Endothelial cell of umbilical vein (primary cell): ENCODE measurements around the gene AP5M1. TPM values are rescaled to one million over a fixed set of nuclear protein-coding genes. Genes with fewer than 3 reads are reported as not detected.

Experiments
- BruUV-seq: library from RNA; stranded (reverse); fragments of 400-500 nt; replicated peaks from 2 replicates; lab custom pipeline; 2021; lab: Mats Ljungman, UMichigan
- CTCF ChIA-PET: fragments of 300-600, 350-600 bp; sonication (Branson Sonifier 250); formaldehyde crosslinking; loops from one replicate; lab custom pipeline; 2021; ENCODE audit warnings: antibody characterized with exemption, inconsistent platforms; lab: Charles Lee
- POLR2A ChIA-PET: fragments of 300-600, 350-600 bp; sonication (Branson Sonifier 250); formaldehyde crosslinking; loops from one replicate; lab custom pipeline; 2021; ENCODE audit warnings: antibody characterized with exemption, inconsistent platforms; lab: Charles Lee
- DNase-seq: peaks from one replicate; pipeline ENCODE4 v3.0.0-alpha.2; 2011; ENCODE audit warnings: low read depth, low spot score
- FAIRE-seq: peaks from 2 replicates; lab custom pipeline; 2011; peaks lifted over from hg19 to GRCh38; lab: Jason Lieb, UNC
- H2AFZ ChIP-seq: 2 replicates; pipeline ENCODE4 v1.6.0; 2012; ENCODE audit warnings: low read depth, low read length, control low read depth, inconsistent platforms
- H3K27ac ChIP-seq: 2 replicates; pipeline ENCODE4 v1.5.1; 2011; ENCODE audit warnings: low read depth, mild to moderate bottlenecking, control low read depth, low read length, moderate library complexity; ENCODE audit not compliant: insufficient read depth
- H3K27me3 ChIP-seq, 2 experiments: 2 replicates each; pipeline versions ENCODE4 v1.6.0 to v1.6.1; 2011; ENCODE audit warnings: low read length in 2 of 2, mixed read lengths in 1 of 2; ENCODE audit not compliant: control insufficient read depth in 2 of 2, insufficient read depth in 2 of 2
- H3K36me3 ChIP-seq, 2 experiments: 2 replicates in 1 of 2; 3 replicates in 1 of 2; pipeline ENCODE4 v1.5.1; 2011; ENCODE audit warnings: low read length in 2 of 2, mild to moderate bottlenecking in 1 of 2, moderate library complexity in 1 of 2; ENCODE audit not compliant: control insufficient read depth in 2 of 2, insufficient read depth in 2 of 2; ENCODE audit errors: extremely low read depth in 1 of 2
- H3K4me1 ChIP-seq: 3 replicates; pipeline ENCODE4 v1.5.1; 2011; ENCODE audit warnings: mild to moderate bottlenecking, low read length; ENCODE audit not compliant: control insufficient read depth, insufficient read depth; ENCODE audit errors: extremely low read depth
- H3K4me2 ChIP-seq: 2 replicates; pipeline ENCODE4 v1.6.1; 2011; ENCODE audit warnings: low read length, control low read depth, mixed read lengths; ENCODE audit not compliant: insufficient read depth
- H3K4me3 ChIP-seq, 3 experiments: fragments of 200-600 bp in 1 of 3; sonication (generic), shearing (Covaris generic) in 1 of 3; replicated peaks in 1 of 3; 2 replicates each; pipeline ENCODE4 v1.5.1; 2011 to 2016; ENCODE audit warnings: control low read depth in 3 of 3, low read length in 3 of 3, mild to moderate bottlenecking in 2 of 3, inconsistent platforms in 1 of 3, low read depth in 1 of 3, moderate library complexity in 1 of 3; ENCODE audit not compliant: insufficient read depth in 1 of 3
- H3K79me2 ChIP-seq: 2 replicates; pipeline ENCODE4 v1.6.0; 2012; ENCODE audit warnings: low read length, inconsistent platforms; ENCODE audit not compliant: control insufficient read depth, insufficient read depth
- H3K9ac ChIP-seq: replicated peaks from 2 replicates; pipeline ENCODE3; 2011; ENCODE audit warnings: low read length, control low read depth; ENCODE audit not compliant: insufficient read depth; ENCODE audit errors: extremely low read depth
- H3K9me1 ChIP-seq: replicated peaks from 3 replicates; pipeline ENCODE4 v1.6.0; 2011; ENCODE audit warnings: mild to moderate bottlenecking, low read length; ENCODE audit not compliant: control insufficient read depth, insufficient read depth; ENCODE audit errors: extremely low read depth
- H3K9me3 ChIP-seq: replicated peaks from 2 replicates; pipeline ENCODE4 v1.5.1; 2012; ENCODE audit warnings: low read length, inconsistent platforms; ENCODE audit not compliant: control insufficient read depth, insufficient read depth
- H4K20me1 ChIP-seq: replicated peaks from 2 replicates; pipeline ENCODE3; 2011; ENCODE audit warnings: mild to moderate bottlenecking, low read length; ENCODE audit not compliant: control insufficient read depth, insufficient read depth; ENCODE audit errors: extremely low read depth
- CTCF ChIP-seq, 2 donors: IDR thresholded peaks; 1 replicate in 1 of 2; 2 replicates in 1 of 2; pipeline ENCODE4 v1.5.1; 2011; ENCODE audit warnings: low read length in 2 of 2, mild to moderate bottlenecking in 2 of 2, moderate library complexity in 2 of 2, control low read depth in 1 of 2, inconsistent platforms in 1 of 2, low read depth in 1 of 2; ENCODE audit not compliant: insufficient read depth in 1 of 2; ENCODE audit errors: extremely low read depth in 1 of 2
- EZH2 ChIP-seq: IDR thresholded peaks from 2 replicates; pipeline ENCODE4 v1.6.1; 2012; ENCODE audit warnings: borderline replicate concordance, low read depth, mild to moderate bottlenecking, moderate library complexity, low read length, inconsistent platforms; ENCODE audit not compliant: severe bottlenecking
- FOS ChIP-seq: IDR thresholded peaks from 2 replicates; pipeline ENCODE4 v1.6.1; 2011; ENCODE audit warnings: mild to moderate bottlenecking, low read length, moderate library complexity, borderline replicate concordance; ENCODE audit not compliant: insufficient read depth
- GATA2 ChIP-seq: IDR thresholded peaks from 2 replicates; pipeline ENCODE4 v1.7.0; 2011; ENCODE audit warnings: low read depth, mild to moderate bottlenecking, moderate library complexity, mixed read lengths, low read length; ENCODE audit not compliant: insufficient read length, insufficient read depth
- JUN ChIP-seq: IDR thresholded peaks from 2 replicates; pipeline ENCODE4 v1.6.1; 2011; ENCODE audit warnings: borderline replicate concordance, low read depth; ENCODE audit not compliant: insufficient read length, insufficient read depth
- MYC ChIP-seq: IDR thresholded peaks from one replicate; pipeline ENCODE4 v1.6.1; 2011; ENCODE audit warnings: mild to moderate bottlenecking, low read depth, low read length
- POLR2A ChIP-seq: IDR thresholded peaks from 2 replicates; pipeline ENCODE4 v1.6.1; 2012; ENCODE audit warnings: low read depth, mild to moderate bottlenecking, control low read depth, low read length
- POLR2AphosphoS5 ChIP-seq: IDR thresholded peaks from 2 replicates; pipeline ENCODE4 v1.6.1; 2012; ENCODE audit warnings: low read depth, mild to moderate bottlenecking, control low read depth, low read length, moderate library complexity; ENCODE audit not compliant: insufficient read depth
- dilution Hi-C: fragments of 300-500 bp; cut with MboI; formaldehyde crosslinking; loops from one replicate; pipeline ENCODE4 v1.15.0; 2019; ENCODE audit warnings: low sequenced_read_pairs; ENCODE audit not compliant: extremely low pct_ligation_motif_present
- intact Hi-C: fragments of 100-400 bp; cut with micrococcal nuclease; formaldehyde crosslinking; loops from one replicate; pipeline ENCODE4 v1.10.0; 2022
- polyA plus RNA-seq, 4 experiments: library from polyadenylated mRNA; depleted of rRNA in 3 of 4; stranded (reverse) in 3 of 4; unstranded in 1 of 4; fragments of >200 nt; gene quantifications; 2 replicates each; pipeline versions ENCODE4 v1.2.1 to v1.2.3, GENCODE V29; 2011 to 2012; ENCODE audit warnings: missing spikeins in 1 of 4
- total RNA-seq: library from RNA; stranded (reverse); gene quantifications from 2 replicates; pipeline ENCODE4 v1.2.3, GENCODE V29; 2021
- TF ChIP-seq, protein P1 (sequence below): IDR thresholded peaks from 2 replicates; pipeline ENCODE4 v1.6.1; 2011; ENCODE audit not compliant: insufficient read depth, insufficient read length

The AP5M1 gene
- total and polyA plus RNA-seq, 2 donors (not counting 3 experiments of a cell fraction or from before 2014, with no cell fraction given) = 14.8 to 38.7 TPM

GRCh38 chr14:57346741-57347140 is 78.0 kb downstream of the AP5M1 start:
- Histone ChIP-seq H3K9me3 (no peaks in the 10 kb centered on the region), H3K4me3 (no peak overlapping the region), H2AFZ (no peak overlapping the region), H3K27ac (no peak overlapping the region), H3K9me1 (no peaks in the 10 kb centered on the region), H3K4me2 (no peak overlapping the region), H4K20me1 (no peaks in the 10 kb centered on the region), H3K9ac (no peak overlapping the region), H3K36me3 (no peaks in the 10 kb centered on the region), H3K27me3 (no peaks in the 10 kb centered on the region), H3K79me2 (no peaks in the 10 kb centered on the region), H3K4me1 (peaks cover 3% of the 10 kb centered on the region)
- intact Hi-C loops (no loop called here), dilution Hi-C loops (no loop called here)
- no TSS peak for BruUV-seq
- CTCF ChIA-PET = interaction anchor here (1.0 kb wide), 1 partner anchor 32 kb away, joined by 3 read pairs; no protein-coding TSS in a partner anchor
- POLR2A ChIA-PET = no interaction called here
- FAIRE-seq (no peak), DNase-seq (no peak)
- no peak for TF ChIP-seq EZH2
- TF ChIP-seq CTCF (IDR thresholded peaks at IDR 0.05; ENCODE audit: extremely low read depth in 1 of 2, insufficient read depth in 1 of 2, low read depth in 1 of 2, low read length in 2 of 2) = no peak
- no peak for TF ChIP-seq POLR2A
- TF ChIP-seq, protein P1, sequence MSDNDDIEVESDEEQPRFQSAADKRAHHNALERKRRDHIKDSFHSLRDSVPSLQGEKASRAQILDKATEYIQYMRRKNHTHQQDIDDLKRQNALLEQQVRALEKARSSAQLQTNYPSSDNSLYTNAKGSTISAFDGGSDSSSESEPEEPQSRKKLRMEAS = no peak
- no peak for TF ChIP-seq JUN
- TF ChIP-seq MYC = no peak
- TF ChIP-seq POLR2AphosphoS5 = no peak
- TF ChIP-seq GATA2 = no peak
- TF ChIP-seq FOS = no peak

Other genes with a start within 250 kb of the AP5M1 start
- gene EXOC5, start 66 bp upstream of the AP5M1 start, total RNA-seq = 95.0 and 104 TPM in 2 replicates
- 17.4 and 23.9 TPM in 2 replicates for gene EXOC5, start 66 bp upstream of the AP5M1 start, polyA plus RNA-seq
- 21.8 and 22.1 TPM in 2 replicates for gene NAA30, start 121.6 kb downstream of the AP5M1 start, total RNA-seq
- gene NAA30, start 121.6 kb downstream of the AP5M1 start, polyA plus RNA-seq = 4.8 and 5.4 TPM in 2 replicates
- not detected in 2 replicates for gene CCDC198, start 224.9 kb downstream of the AP5M1 start, total RNA-seq
- gene CCDC198, start 224.9 kb downstream of the AP5M1 start, polyA plus RNA-seq = not detected in 2 replicates